PFSK-1 (cell line): ENCODE results near the gene CDK6.

ENCODE experiments used
- FOXP2 ChIP-seq: optimal IDR thresholded peaks from 2 replicates; pipeline ENCODE3; 2011; ENCODE audit warnings: borderline replicate concordance, control low read depth, inconsistent platforms; ENCODE audit not compliant: insufficient read depth; ENCODE audit errors: extremely low read length, extremely low read depth
- TAF1 ChIP-seq: IDR thresholded peaks from 2 replicates; pipeline ENCODE4 v1.6.1; 2012; ENCODE audit warnings: low read length, control low read depth, borderline replicate concordance; ENCODE audit not compliant: insufficient read depth
- TF ChIP-seq, protein P1 (sequence below), 2 experiments: IDR thresholded peaks; 2 replicates each; pipeline versions ENCODE4 v1.6.1 to v1.8.0; 2011 to 2012; ENCODE audit warnings: low read depth in 2 of 2, low read length in 2 of 2, control low read depth in 1 of 2, inconsistent platforms in 1 of 2, mild to moderate bottlenecking in 1 of 2, moderate library complexity in 1 of 2; ENCODE audit not compliant: insufficient read depth in 1 of 2

GRCh38 chr7:92830532-92831110 is 5.8 kb downstream of the CDK6 start:
- TF ChIP-seq, protein P1, sequence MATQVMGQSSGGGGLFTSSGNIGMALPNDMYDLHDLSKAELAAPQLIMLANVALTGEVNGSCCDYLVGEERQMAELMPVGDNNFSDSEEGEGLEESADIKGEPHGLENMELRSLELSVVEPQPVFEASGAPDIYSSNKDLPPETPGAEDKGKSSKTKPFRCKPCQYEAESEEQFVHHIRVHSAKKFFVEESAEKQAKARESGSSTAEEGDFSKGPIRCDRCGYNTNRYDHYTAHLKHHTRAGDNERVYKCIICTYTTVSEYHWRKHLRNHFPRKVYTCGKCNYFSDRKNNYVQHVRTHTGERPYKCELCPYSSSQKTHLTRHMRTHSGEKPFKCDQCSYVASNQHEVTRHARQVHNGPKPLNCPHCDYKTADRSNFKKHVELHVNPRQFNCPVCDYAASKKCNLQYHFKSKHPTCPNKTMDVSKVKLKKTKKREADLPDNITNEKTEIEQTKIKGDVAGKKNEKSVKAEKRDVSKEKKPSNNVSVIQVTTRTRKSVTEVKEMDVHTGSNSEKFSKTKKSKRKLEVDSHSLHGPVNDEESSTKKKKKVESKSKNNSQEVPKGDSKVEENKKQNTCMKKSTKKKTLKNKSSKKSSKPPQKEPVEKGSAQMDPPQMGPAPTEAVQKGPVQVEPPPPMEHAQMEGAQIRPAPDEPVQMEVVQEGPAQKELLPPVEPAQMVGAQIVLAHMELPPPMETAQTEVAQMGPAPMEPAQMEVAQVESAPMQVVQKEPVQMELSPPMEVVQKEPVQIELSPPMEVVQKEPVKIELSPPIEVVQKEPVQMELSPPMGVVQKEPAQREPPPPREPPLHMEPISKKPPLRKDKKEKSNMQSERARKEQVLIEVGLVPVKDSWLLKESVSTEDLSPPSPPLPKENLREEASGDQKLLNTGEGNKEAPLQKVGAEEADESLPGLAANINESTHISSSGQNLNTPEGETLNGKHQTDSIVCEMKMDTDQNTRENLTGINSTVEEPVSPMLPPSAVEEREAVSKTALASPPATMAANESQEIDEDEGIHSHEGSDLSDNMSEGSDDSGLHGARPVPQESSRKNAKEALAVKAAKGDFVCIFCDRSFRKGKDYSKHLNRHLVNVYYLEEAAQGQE (IDR thresholded peaks at IDR 0.05; ENCODE audit: insufficient read depth in 1 of 2, low read depth in 2 of 2, low read length in 2 of 2), result no peak
- no peak for TF ChIP-seq FOXP2
- no peak for TF ChIP-seq TAF1
